22Rv1 (cell line): ENCODE data around the gene RPTOR.

Experiments
- ZFX ChIP-seq: fragments of 450-650 bp; IDR thresholded peaks from 2 replicates; pipeline ENCODE4 v1.6.1; 2017; ENCODE audit warnings: antibody characterized with exemption, borderline replicate concordance
- TF ChIP-seq, protein P1 (sequence below): fragments of 450-650 bp; IDR thresholded peaks from 2 replicates; pipeline ENCODE4 v1.5.1; 2017; ENCODE audit warnings: mild to moderate bottlenecking

GRCh38 chr17:80800481-80801391 lies 256.1 kb downstream of the RPTOR start:
- TF ChIP-seq, protein P1, sequence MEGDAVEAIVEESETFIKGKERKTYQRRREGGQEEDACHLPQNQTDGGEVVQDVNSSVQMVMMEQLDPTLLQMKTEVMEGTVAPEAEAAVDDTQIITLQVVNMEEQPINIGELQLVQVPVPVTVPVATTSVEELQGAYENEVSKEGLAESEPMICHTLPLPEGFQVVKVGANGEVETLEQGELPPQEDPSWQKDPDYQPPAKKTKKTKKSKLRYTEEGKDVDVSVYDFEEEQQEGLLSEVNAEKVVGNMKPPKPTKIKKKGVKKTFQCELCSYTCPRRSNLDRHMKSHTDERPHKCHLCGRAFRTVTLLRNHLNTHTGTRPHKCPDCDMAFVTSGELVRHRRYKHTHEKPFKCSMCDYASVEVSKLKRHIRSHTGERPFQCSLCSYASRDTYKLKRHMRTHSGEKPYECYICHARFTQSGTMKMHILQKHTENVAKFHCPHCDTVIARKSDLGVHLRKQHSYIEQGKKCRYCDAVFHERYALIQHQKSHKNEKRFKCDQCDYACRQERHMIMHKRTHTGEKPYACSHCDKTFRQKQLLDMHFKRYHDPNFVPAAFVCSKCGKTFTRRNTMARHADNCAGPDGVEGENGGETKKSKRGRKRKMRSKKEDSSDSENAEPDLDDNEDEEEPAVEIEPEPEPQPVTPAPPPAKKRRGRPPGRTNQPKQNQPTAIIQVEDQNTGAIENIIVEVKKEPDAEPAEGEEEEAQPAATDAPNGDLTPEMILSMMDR, result no peak
- no peak for TF ChIP-seq ZFX
